Stimulated activated CD4-positive, alpha-beta T cell treated with anti-CD3 and anti-CD28 coated beads, Interleukin-12 subunit alpha, Interleukin-12 subunit beta, amount 100 ng/mL, for 48 hours (primary cell): ENCODE results near the gene HOXC5.

Source experiments
- DNase-seq, 3 donors: peaks; one replicate each; pipeline ENCODE4 v3.0.0-alpha.2; 2020; ENCODE audit warnings: low read depth in 2 of 3, low spot score in 1 of 3

Gene HOXC5

DNA sequence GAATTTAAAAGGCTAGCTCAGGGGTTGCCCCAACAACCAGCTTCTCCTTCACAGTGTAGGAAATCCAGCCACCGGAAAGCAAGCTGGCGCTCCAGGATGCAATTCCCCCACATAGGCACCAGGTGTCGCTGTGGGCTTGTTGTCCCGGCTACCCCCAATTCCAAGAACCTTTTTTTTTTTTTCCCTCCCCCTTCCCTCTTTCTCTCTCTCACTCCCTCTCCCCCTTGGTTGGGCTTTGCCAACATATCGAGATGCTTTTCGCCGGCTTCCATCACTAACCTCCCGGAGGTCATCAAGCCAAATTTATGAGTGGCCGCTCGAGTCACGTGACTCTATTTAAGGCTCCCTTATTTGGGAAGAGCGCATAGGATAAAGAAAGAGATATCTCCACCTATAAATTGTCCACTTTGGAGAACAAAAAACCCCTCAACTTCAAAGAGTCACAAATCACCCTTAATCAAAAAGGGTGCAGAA, at the start of gene HOXC5:
HOXC5 (plus strand) TSS at position 424 of the 474 bp plus-strand sequence. CDS start 73 bp downstream, outside the sequence.
- DNase-seq: peak; percentile 41 to 60 (median 47)

DNA sequence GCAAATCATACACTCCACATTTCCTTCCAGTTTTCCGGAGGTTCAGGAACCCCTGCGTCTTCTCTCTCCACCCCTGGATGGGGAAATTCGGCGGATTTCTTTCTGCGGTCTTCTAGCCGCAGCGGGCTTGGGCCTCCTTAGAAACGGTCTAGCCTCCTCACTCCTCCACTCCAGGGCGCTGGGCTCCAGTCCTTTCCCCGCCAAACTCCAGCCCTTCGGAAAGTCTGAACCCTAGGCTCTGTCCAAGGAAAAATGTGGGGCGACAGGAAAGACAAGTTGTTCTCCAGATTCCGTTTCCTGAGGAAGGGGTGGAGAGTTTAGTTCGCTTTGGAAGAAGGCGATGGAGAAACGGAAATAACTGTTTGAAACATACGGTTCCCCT, 49.3 kb upstream of the HOXC5 start:
- no peak for DNase-seq

DNA sequence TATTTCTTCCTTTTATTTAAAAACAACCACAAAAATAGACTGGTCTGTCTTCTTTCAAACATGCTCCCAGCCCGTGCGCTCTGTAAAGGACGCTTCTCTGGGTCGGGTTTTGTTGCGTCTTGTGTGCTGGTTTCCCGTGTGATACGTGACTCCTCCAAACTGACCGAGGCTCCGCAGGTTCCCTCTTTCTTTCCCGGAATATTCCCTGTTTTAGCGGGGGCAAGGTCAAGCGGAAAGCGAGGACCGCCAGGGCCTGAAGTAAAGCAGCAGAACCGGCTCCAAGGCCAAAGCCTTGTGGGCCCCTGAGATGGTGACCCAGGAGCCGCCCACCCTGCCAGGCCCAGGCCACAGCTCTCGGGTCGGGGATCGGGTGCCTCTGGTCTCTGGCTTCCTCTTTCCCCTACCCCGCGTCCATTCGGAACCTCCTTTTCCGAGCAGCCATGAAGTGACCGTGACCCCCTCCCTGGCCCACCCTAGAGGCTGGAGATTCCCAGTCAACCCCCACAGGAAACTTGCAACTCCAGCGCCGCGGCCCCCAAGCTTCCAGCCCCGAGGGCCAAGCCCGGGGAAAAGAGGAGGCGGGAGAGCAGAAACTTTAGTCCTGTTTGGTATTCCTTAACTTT, 48.8 kb upstream of the HOXC5 start:
- no peak for DNase-seq

DNA sequence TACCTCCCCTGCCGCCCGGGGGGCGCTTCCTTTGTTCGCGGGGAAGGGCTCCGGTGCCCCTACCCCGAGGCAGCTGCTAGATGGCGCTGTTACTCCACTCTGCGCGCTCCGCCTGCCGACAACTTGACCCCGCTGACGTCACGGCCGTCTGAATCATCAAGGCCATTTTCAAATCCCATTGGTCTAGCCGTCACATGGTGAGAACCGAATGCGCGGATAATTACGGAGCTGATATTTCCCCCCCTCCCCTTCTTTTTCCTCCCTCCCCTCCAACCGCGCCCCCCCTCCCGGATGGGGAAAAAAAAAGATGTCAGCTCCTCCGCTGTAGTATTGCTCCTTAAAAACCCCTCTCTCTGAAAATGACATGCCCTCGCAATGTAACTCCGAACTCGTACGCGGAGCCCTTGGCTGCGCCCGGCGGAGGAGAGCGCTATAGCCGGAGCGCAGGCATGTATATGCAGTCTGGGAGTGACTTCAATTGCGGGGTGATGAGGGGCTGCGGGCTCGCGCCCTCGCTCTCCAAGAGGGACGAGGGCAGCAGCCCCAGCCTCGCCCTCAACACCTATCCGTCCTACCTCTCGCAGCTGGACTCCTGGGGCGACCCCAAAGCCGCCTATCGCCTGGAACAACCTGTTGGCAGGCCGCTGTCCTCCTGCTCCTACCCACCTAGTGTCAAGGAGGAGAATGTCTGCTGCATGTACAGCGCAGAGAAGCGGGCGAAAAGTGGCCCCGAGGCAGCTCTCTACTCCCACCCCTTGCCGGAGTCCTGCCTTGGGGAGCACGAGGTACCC, 47.8 kb upstream of the HOXC5 start, which contains the start of gene HOXC10:
HOXC10 (plus strand) TSS at position 246 of the 791 bp plus-strand sequence; CDS start at position 360, 114 bp downstream.
- DNase-seq: peak; percentile 77 to 85 (median 81)

DNA sequence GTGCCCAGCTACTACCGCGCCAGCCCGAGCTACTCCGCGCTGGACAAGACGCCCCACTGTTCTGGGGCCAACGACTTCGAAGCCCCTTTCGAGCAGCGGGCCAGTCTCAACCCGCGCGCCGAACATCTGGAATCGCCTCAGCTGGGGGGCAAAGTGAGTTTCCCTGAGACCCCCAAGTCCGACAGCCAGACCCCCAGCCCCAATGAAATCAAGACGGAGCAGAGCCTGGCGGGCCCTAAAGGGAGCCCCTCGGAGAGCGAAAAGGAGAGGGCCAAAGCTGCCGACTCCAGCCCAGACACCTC, 47.2 kb upstream of the HOXC5 start:
- no peak for DNase-seq

DNA sequence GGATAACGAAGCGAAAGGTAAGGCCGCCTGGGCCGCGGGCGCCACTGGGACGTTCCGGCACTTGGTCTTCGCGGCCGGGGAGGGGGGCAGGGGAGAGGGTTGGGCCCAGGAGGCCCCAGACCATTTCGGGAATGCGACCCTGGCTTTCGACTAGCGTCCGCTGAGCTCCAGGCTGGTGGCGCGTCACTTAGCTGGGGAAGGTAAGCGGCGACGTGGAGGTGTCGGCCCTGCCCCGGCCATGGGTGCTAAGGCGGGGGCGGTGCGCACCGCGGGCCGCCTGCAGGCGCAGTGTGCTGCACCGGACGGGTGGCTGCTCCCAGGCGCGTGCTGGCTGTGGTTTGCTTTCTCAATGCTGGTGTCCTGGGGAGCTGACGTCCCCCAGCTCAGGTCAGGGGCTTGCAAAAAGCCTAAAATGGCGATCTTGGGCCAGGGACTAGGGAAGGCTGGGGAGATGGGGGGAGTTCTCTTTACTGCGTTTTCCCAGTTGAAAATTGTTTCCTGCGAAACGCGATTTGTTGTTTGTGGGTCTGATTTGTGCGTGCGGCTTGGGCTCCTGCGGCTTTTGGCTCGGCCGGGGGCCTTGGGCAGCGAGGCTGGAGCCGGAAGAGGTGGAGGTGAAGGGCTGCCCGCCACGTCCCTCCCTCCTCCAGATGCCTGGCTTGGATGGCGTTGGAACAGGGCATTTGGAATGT, 46.7 kb upstream of the HOXC5 start:
- DNase-seq: no peak

DNA sequence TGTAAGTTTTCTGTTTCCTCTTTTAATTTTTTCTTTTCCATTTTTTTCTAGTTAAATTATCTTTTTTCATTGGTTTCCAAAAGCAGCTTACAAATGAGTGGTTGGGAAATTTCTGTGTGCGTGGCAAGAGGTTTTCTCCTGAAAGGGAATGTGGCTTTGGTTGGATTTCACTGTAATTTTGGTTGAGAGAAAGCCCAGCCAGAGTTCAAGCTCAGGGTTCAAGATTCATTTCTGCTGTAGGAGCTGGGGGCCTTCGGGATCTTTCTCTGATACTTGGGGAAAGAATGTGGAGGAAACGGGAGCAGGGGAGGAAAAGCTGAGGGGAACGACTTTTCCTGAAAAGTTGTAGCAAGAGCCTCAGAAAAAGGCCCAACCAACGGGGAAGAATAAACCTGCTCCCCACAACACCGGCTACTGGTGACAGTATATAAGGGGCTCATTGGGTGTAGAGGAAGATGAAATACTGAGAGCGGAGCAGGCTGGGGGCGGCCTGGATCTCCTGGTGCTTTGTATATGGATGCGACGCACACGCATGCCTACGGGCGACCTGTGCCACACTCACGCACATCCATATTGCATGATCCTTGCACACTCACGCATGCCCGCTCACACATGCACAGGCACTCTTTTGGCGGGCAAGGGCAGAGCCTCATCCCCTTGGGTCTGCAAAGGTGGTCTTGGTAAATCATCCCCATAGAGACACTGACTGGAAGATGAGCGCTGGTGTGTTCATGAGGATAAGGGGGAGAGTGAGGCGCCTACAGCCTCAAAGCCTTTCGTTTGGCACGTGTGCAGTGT, 46.0 kb upstream of the HOXC5 start:
- DNase-seq: no peak

DNA sequence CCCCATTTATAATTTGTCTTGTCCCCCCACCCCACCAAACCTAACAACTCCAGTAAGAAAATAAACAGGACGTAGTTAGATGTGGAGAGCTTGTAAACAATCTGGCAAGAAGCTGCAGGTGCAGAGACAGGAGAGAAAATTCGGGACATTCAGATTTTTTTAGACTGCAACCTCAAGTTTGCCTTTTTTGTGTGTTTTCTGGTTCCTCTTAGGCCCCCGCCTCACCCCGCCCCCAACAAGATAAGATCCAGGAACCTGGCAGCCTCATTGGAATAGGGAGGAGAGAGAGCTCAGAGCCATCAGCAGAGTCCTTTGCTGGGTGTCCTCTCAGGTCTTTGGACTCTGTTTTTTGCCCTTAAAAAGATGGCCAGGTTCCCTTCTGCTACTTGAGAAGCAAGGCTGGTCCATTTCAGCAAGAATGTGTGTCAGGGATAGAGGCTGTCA, 45.0 kb upstream of the HOXC5 start:
- no peak for DNase-seq

DNA sequence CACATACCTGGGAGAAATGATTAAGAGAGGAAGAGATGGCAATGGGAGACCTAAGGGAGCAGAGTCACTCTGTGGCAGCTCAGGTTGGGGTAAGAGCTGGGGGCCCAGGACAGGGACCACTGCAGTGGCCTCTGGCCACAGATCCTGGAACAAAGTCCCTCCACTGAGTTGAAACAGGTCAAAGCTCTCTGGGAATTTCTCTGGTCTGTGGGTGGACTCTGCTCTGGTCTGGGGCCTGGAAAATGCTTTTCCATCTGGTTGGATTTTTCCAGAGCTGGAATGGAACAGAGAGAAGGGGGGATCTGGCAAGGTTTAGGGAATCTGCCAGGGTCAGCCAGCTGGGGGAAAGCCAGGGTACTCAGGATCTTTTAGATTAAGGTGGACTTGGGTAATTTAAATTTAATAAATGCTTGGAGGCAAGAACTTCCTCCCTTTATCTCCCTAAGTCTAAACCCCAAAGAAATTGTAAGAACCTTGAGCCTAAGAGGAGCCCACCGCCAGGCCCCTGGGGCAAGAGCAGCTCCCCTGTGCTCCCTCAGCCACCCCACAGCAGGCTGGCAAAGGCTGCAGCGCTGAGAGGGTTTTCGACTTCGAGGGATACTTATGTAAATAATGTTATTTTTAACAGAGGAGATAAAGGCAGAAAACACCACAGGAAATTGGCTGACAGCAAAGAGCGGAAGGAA, 44.2 kb upstream of the HOXC5 start:
- DNase-seq: no peak

DNA sequence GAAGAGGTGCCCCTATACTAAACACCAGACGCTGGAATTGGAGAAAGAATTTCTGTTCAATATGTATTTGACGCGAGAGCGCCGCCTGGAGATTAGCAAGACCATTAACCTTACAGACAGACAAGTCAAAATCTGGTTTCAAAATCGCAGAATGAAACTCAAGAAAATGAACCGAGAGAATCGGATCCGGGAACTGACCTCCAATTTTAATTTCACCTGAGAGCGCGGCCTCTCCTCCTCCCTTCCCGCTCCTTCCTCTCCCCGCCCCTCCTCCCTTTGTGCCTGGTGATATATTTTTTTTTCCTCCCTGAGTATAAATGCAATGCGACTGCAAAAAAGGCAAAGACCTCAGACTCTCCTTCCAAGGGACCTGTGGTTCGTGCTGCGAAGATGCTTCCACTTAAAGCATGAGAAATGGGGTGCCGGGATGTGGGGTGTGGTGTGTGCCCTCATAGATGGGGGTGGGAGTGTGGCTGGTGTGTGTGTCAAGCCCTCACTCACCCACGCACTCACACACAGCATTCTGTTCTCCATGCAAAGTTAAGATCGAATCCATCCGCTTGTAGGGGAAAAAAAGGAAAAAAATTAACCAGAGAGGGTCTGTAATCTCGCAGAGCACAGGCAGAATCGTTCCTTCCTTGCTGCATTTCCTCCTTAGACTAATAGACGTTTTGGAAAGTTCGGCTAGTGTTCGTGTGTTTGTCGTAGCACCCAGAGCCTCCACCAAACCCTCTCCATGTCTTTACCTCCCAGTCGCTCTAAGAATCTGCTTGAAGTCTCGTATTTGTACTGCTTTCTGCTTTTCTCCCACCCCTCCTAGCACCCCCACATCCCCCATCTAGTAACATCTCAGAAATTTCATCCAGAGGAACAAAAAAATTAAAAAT, 43.4 kb upstream of the HOXC5 start:
- DNase-seq: no peak

DNA sequence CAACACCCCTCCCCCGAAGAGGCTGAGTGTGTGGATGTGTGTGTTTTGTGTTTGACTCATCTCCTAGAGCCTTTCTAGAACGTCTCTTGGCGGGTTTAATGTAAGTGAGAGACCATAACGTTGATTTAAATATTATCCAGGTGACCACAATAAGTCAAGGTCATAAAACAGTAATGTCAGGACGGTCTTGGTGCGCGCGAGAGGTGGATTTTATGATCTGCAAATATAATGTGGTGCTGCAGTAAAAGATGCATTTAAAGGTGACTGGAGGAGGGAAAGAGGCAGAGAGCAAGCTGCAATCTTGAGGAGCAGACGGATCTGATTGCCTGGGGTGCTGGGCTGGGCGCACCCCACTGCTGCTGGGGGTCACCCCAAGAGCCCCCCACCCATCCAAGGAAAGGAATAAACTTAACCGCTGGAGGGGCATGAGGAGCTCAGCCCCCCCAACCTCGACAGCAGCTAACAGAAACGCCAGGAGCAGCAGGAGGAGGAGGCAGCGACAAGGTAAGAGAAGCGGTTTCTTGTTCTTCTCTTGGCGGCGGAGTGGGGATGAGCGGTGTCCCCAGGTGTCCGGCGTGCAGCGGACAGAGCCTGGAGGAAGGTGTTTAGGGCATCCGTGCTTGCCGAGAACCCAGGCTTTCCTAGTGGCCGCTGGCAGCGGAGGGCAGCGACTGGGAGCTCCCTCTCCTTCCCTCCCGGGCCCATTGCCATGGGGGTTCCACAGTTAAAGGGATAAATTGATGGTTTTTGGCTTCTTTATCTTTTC, 42.4 kb upstream of the HOXC5 start:
- no peak for DNase-seq

DNA sequence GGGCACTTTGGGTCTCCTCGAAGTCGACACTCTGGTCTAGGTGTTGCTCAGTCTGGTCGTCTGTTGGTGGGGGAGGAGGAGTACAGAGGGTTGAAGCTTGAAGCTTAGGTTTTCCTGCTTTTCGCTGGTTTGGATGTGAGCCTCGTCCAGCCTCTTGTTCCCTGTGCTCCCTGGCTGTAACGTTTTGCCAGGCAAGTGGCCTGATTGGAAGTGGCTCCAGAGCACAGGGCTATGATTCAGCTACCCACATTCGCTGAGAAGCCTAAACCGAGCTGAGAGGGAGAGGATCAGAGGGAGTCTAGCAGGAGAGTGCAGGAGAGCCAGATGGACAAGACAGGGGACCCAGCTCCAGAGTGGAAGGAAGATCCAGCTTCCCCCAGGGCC, 41.8 kb upstream of the HOXC5 start:
- DNase-seq: no peak

DNA sequence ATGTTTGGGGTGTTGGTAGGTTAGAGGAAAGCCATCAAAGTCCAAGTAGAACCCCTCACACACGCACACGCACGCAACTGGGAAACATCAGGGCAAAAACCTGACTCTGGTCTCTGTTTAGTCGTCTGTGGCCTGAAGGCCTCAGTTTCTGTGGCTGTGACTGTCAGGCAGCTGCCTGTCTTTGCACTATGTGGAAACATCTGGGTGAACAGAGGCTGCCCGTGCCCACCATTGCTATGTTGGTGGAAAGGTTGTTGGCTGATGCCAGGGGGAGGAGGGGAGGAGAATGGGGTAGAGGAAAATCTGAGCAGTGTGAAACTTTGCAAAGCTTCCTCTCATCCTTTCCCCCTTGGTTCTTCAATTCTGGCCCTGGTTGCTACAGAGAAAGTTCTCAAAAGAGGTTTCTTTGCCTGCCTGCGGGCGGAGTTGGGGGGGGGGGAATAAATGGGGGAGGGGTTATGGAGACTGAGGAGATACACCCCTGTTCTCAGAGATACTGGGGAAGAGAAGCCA, 40.4 kb upstream of the HOXC5 start:
- no peak for DNase-seq

DNA sequence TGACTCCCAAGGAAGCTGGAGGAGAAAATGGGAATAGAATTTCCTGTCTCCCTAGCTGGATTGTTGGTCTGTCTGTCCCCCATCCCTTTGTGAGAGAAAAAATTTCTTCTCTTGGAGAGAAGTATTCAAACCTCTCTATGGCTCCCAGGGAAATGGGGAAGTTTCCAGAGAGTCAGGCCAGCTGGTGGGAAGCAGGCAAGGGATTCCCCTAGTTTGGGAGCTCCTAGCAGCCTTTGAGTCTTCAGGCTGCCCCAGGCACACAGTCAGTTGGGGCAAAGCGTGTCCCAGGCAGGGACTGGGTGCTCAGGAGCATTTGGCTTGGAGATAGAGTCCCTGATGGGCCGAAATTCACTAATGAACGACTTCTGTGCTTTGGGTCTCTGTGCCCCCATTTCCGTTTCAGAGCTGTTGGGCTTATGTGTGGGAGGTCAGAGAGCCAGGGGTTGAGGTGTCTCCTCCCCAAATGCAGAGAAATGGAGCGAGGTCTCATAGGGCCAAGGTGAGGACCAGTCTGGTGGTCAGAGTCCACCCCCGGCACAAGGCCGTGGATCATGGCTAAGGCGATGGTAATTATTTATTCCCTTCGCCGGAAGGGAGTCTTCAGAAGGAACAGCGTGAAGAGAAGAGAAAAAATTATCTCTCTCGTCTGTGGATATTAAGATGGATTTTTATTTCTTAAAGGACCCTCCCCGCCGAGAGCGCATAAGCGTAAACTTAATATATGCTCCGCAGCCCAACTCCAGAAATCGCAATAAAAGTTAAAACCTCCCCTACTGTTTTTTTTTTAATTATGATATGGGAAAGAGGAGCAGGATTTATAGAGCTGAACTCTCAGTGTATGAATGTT, 39.5 kb upstream of the HOXC5 start:
- DNase-seq: no peak

DNA sequence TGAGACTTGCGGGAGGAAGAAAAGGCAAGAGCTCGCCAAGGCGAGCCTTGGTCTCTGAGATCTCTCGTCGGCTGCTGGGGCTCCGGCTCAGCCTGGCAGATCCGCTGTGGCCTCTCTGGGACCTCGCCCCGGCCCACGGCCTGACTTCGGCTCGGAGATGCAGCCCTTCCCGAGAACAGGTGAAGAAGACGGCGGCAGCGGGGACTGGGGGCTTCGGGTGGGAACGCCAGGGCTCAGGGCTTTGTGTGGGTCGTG, 38.9 kb upstream of the HOXC5 start:
- no peak for DNase-seq

DNA sequence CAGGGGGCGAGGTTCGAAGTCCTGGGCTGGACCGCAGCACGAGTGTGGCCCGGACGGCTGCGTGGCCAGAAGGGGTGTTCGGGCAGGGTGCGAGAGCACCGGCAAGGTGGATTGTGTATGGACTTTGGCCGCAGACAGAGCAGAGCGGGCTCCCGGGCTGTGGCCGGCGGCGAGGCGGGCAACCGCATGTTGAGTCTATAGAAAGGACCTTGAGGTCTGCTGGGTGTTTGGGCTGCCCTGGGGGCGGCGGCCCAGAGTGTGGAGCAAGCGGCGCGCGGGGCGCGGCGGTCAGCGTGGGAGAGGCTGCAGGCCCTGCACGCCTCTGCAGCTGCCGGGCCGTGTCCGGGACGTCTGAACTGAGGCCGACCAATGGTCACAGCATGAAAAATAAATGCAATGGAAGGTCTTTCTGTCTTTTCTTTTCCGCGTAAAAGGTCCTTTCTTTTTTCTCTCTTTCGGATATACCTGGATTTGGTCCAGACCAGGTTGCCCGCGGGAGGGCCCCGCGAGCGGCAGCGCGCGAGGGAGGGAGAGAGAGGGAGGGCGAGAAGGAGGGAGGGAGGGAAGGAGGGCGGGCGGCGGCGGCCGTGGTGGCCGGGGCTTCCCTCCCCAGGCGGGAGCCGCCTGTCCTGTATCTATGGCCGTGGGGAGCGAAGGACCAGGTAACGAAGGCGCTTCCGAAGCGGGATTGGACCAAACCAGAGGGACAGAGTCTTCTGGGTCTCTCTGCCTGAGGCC, 38.4 kb upstream of the HOXC5 start:
- no peak for DNase-seq

DNA sequence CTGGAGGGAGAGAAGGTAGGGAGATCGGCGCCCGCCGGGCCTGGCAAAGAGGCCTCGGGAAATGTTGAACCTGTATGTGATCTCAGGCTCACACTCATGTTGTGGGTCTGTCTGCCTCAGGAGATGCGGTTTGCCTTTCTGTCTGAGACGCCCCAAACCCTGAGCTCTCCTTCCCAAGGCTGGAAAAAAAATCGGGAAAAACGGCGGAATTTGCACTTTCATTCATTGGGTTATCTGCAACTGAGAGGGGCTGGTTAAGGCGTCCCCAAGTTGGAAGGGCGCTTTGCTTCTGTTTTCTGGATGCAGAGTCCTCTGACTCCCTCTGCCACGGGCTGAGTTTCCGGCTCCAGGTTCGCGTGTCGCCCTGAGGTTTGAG, 37.9 kb upstream of the HOXC5 start:
- no peak for DNase-seq
